H54 (cell line): Measurements from ENCODE around the gene NEDD8.
"Not testable (repeated sequence)": the region's sequence is repeated elsewhere in the genome, so short reads cannot be mapped to it uniquely, and the experiment has no call there.

Experiments used
- DNase-seq: peaks from one replicate; pipeline ENCODE4 v3.0.0; 2011; ENCODE audit warnings: low spot score, mixed read lengths; ENCODE audit not compliant: insufficient read length
- FAIRE-seq: peaks from 3 replicates; lab custom pipeline; 2011; peaks lifted over from hg19 to GRCh38; lab: Jason Lieb, UNC
- POLR2A ChIP-seq: IDR thresholded peaks from 2 replicates; pipeline ENCODE4 v1.6.1; 2011; ENCODE audit warnings: low read depth, mild to moderate bottlenecking, low read length

NEDD8 gene

GRCh38 chr14:24232645-24233537, 724 bp upstream of the NEDD8 start, which contains the start of gene GMPR2:
Gene GMPR2, plus strand, starts transcription at chr14:24232929. Its CDS starts 325 bp downstream, at chr14:24233254.
- no peak for FAIRE-seq

GRCh38 chr14:24231263-24232120, 675 bp downstream of the NEDD8 start:
- TF ChIP-seq POLR2A: no peak
- no peak for DNase-seq
- no peak for FAIRE-seq

More at GRCh38 chr14:24232645-24233537, 724 bp upstream of the NEDD8 start, which contains the start of gene GMPR2:
- TF ChIP-seq POLR2A: 0 out of 2 replicates have a peak, but pooled peaks have one; percentile 5
- DNase-seq: no peak

- DNase-seq (no peak), FAIRE-seq (no peak)
- TF ChIP-seq POLR2A: no peak
Observed at GRCh38 chr14:24228902-24229301, 3.3 kb downstream of the NEDD8 start.

- FAIRE-seq (no peak), DNase-seq (no peak)
- TF ChIP-seq POLR2A: no peak
Observed at GRCh38 chr14:24226473-24226872, 5.7 kb downstream of the NEDD8 start.

- TF ChIP-seq POLR2A: no peak
- no peak for FAIRE-seq
- no peak for DNase-seq
Observed at GRCh38 chr14:24224618-24225071, 7.5 kb downstream of the NEDD8 start.

GRCh38 chr14:24222987-24223386, 9.2 kb downstream of the NEDD8 start:
- not testable (repeated sequence) for DNase-seq, FAIRE-seq

GRCh38 chr14:24219521-24219920, 12.6 kb downstream of the NEDD8 start:
- TF ChIP-seq POLR2A: no peak
- no peak for DNase-seq
- no peak for FAIRE-seq

- TF ChIP-seq POLR2A: no peak
- DNase-seq: no peak
- FAIRE-seq: no peak
Observed at GRCh38 chr14:24219080-24219479, 13.1 kb downstream of the NEDD8 start.

- not testable (repeated sequence) for FAIRE-seq, DNase-seq
Observed at GRCh38 chr14:24216876-24217275, 15.3 kb downstream of the NEDD8 start.

- DNase-seq: no peak
- no peak for TF ChIP-seq POLR2A
- FAIRE-seq: no peak
Observed at GRCh38 chr14:24216345-24216699, 15.8 kb downstream of the NEDD8 start.

GRCh38 chr14:24215495-24216344, 16.4 kb downstream of the NEDD8 start, which contains the start of gene MDP1:
Gene MDP1, minus strand, starts transcription at chr14:24216066. Its CDS starts 111 bp downstream, at chr14:24215955.
- FAIRE-seq (no peak), DNase-seq (no peak)
- TF ChIP-seq POLR2A: peak; percentile 46

GRCh38 chr14:24213866-24214662, 18.1 kb downstream of the NEDD8 start:
- DNase-seq (no peak), FAIRE-seq (no peak)
- TF ChIP-seq POLR2A: no peak
